ENCODE measurements around the gene HMGCS2. TPM values are rescaled to one million over a fixed set of nuclear protein-coding genes. Genes with fewer than 3 reads are reported as not detected.
A peak's percentile ranks its signal among the peaks of the same experiment; 100 is the strongest.
"Not testable (repeated sequence)": the region's sequence is repeated elsewhere in the genome, so short reads cannot be mapped to it uniquely, and the experiment has no call there.

The HMGCS2 gene
- polyA plus RNA-seq, 3 donors from 2014 or later, result not detected

DNA sequence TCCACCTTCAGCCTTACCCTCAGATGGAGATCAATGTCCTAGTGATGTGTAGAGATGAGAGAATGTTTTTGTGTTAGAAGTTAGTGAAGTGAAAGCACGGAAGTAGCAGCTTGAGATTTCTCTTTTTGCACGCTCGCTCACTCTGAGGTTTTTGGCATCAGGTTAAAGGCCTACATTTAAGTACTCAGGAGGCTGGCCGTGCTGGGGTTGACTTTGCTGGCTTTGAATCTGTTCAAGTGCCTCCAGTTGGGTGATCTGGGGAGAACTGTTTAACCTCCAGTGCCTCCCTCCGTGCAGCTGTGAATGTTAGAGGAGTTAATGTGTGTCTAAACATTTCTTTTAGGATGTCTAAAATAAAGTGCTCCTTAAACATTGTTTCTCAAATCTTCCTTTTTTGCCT lies 43.1 kb downstream of the HMGCS2 start:
- H3K36me3 Mint-ChIP-seq, result no peaks in the 10 kb centered on the region
- no peaks in the 10 kb centered on the region for H3K9me3 Mint-ChIP-seq
- no peak overlapping the region for H3K4me3 Mint-ChIP-seq
- H3K4me1 Mint-ChIP-seq, result no peaks in the 10 kb centered on the region
- peaks cover 0 to 4% (median 2%) of the 10 kb centered on the region in 3 donors for H3K27me3 Mint-ChIP-seq (ENCODE audit: low read depth in 3 of 3)
- no peak overlapping the region for H3K27ac Mint-ChIP-seq
- no peak for DNase-seq

- no peaks in the 10 kb centered on the region for H3K36me3 Mint-ChIP-seq
- H3K4me3 Mint-ChIP-seq, result no peak overlapping the region
- no peak for DNase-seq
- no peaks in the 10 kb centered on the region for H3K4me1 Mint-ChIP-seq
- H3K27me3 Mint-ChIP-seq (ENCODE audit: low read depth in 3 of 3), result peaks cover 0 to 2% (median 2%) of the 10 kb centered on the region in 3 donors
- H3K27ac Mint-ChIP-seq, result no peak overlapping the region
- H3K9me3 Mint-ChIP-seq, result no peaks in the 10 kb centered on the region
These were observed 44.0 kb downstream of the HMGCS2 start for GRCh38 chr1:119724611-119725218.

DNA sequence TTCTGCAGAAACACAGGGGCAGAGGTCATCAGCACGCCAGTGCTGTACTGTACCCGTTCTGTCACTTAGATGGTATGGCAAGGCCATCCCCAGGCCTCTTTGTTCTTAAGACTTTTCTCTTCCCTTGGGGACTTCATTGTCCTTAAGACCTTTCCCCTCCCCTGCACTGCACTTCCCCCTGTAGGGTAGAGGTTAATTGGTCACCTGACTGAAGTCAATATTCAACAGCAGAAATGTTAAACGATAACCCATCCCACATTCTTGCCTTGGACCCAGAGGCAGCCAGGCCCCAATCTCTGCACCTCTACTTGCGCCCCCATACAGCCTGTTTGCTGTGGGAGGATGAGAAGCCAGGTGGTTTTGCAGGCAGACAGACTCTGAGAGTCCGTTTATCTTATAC lies 46.8 kb downstream of the HMGCS2 start:
- no peak overlapping the region for H3K27ac Mint-ChIP-seq
- H3K36me3 Mint-ChIP-seq, result no peaks in the 10 kb centered on the region
- H3K4me1 Mint-ChIP-seq, result no peaks in the 10 kb centered on the region
- peaks cover 0 to 3% (median 2%) of the 10 kb centered on the region in 3 donors for H3K27me3 Mint-ChIP-seq (ENCODE audit: low read depth in 3 of 3)
- no peak overlapping the region for H3K4me3 Mint-ChIP-seq
- no peak for DNase-seq
- no peaks in the 10 kb centered on the region for H3K9me3 Mint-ChIP-seq

DNA sequence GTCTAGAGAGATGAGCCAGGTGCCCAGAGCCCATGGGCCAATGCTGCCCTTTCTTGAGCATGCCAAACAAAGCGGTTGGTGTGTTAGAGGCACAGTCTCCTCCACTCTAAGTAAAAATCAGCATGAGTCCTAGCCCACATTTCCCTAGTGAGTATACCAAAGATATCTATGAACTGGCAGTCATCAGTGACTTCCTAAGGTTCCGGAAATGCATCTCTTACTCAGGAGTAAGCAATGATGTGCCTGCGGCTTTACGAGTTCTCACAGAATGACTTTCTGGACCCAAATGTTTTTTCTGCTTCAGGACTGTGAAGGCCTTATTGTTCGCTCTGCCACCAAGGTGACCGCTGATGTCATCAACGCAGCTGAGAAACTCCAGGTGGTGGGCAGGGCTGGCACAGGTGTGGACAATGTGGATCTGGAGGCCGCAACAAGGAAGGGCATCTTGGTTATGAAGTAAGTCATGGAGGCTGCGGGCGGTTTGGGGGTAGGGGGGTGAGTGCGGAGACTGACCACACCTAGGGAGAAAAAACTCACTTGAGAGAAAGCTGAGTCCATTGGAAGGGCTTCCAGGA lies 47.8 kb downstream of the HMGCS2 start:
- Mint-ChIP-seq H3K36me3 (no peaks in the 10 kb centered on the region), H3K4me1 (no peaks in the 10 kb centered on the region), H3K9me3 (no peaks in the 10 kb centered on the region), H3K27me3 (ENCODE audit: low read depth in 3 of 3) (peaks cover 2 to 3% (median 2%) of the 10 kb centered on the region in 3 donors), H3K4me3 (no peak overlapping the region), H3K27ac (no peak overlapping the region)
- DNase-seq, result no peak

GRCh38 chr1:119718972-119719371 lies 49.7 kb downstream of the HMGCS2 start:
- Mint-ChIP-seq H3K27me3 (ENCODE audit: low read depth in 3 of 3) (peaks cover 2 to 3% (median 2%) of the 10 kb centered on the region in 3 donors), H3K27ac (no peak overlapping the region), H3K9me3 (no peaks in the 10 kb centered on the region)

GRCh38 chr1:119718409-119718808 lies 50.3 kb downstream of the HMGCS2 start:
- Mint-ChIP-seq H3K4me3 (no peak overlapping the region), H3K27ac (no peak overlapping the region), H3K9me3 (no peaks in the 10 kb centered on the region), H3K36me3 (no peaks in the 10 kb centered on the region), H3K4me1 (peaks cover 2% of the 10 kb centered on the region in 2 donors), H3K27me3 (ENCODE audit: low read depth in 3 of 3) (peaks cover under 1 to 5% (median 2%) of the 10 kb centered on the region in 3 donors)
- no peak for DNase-seq

More at GRCh38 chr1:119718972-119719371, 49.7 kb downstream of the HMGCS2 start:
- no peaks in the 10 kb centered on the region for H3K4me1 Mint-ChIP-seq
- DNase-seq, result no peak
- no peaks in the 10 kb centered on the region for H3K36me3 Mint-ChIP-seq
- H3K4me3 Mint-ChIP-seq, result no peak overlapping the region

DNA sequence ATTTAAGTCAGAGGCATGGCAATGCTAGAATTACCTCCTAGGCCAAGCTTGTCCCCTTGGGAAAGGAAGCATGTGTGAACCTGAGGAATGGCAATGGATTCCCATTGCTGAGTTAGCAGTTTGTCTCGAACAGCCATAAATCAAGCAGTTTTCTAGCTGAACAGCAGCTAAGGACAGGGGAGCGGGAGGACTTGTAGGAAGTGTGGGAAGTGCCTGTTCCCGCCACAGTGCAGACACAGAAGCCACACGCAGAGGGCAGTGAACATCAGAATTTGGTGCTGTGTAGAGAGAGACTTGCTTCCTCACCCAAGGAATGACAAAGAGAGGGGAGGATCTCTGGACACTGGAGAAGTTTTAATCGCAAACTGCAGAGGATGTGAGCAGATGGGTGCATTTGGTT lies 53.2 kb downstream of the HMGCS2 start:
- Mint-ChIP-seq H3K36me3 (no peaks in the 10 kb centered on the region), H3K27ac (no peak overlapping the region), H3K4me3 (no peak overlapping the region), H3K27me3 (ENCODE audit: low read depth in 3 of 3) (peaks cover 3 to 16% (median 7%) of the 10 kb centered on the region in 3 donors), H3K4me1 (peaks cover 14 to 17% of the 10 kb centered on the region in 2 donors), H3K9me3 (no peaks in the 10 kb centered on the region)
- no peak for DNase-seq

- DNase-seq, result no peak
- Mint-ChIP-seq H3K27ac (no peak overlapping the region), H3K27me3 (ENCODE audit: low read depth in 3 of 3) (peaks cover 3 to 17% (median 11%) of the 10 kb centered on the region in 3 donors), H3K4me3 (no peak overlapping the region), H3K36me3 (no peaks in the 10 kb centered on the region), H3K4me1 (peaks cover 14 to 17% of the 10 kb centered on the region in 2 donors), H3K9me3 (no peaks in the 10 kb centered on the region)
These were observed 54.1 kb downstream of the HMGCS2 start for GRCh38 chr1:119714583-119714982.

- H3K27me3 Mint-ChIP-seq (ENCODE audit: low read depth in 3 of 3), result peaks cover 3 to 15% (median 13%) of the 10 kb centered on the region in 3 donors
- peak overlapping the region; percentile 18 to 67 (median 49) for H3K4me3 Mint-ChIP-seq
- no peak for DNase-seq
- H3K27ac Mint-ChIP-seq, result no peak overlapping the region
- H3K4me1 Mint-ChIP-seq, result peaks cover 14 to 17% of the 10 kb centered on the region in 2 donors
- no peaks in the 10 kb centered on the region for H3K9me3 Mint-ChIP-seq
- H3K36me3 Mint-ChIP-seq, result no peaks in the 10 kb centered on the region
These were observed 54.8 kb downstream of the HMGCS2 start for GRCh38 chr1:119713749-119714456.

DNA sequence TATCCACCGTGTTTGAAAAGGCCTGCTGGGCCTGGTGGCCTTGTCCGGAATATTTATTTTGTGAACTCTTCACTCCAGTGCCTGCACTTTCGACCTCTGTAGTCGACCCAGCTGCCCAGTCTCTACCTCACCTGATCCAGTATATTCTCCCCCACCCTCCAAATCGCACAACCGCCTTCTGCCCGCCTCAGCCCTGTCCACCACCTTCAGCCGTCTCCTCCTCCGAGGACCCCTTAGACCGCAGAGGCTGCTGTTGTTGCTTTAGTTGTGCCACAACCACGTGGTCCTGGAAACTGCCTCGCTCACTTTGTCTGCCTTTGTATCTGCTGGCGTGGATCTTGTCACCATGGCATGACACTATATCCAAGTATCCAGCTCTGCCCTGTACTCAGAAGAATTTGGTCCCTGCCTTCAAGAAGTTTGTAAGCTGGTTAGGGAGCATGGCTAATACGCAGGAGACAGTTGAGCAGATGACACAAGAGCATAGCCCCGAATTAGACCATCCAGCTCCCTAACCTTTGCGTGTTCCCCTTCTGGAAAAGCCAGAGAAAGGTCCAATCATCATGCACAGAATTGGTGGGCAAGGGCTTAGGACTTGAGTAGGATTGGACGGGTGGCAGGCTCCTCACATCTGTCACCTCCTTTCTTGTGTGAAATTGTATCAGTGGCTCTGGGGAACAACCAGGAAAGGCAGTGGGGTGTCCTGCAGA lies 55.5 kb downstream of the HMGCS2 start:
- peaks cover 14 to 17% of the 10 kb centered on the region in 2 donors for H3K4me1 Mint-ChIP-seq
- H3K27me3 Mint-ChIP-seq (ENCODE audit: low read depth in 3 of 3), result peaks cover 3 to 15% (median 13%) of the 10 kb centered on the region in 3 donors
- no peaks in the 10 kb centered on the region for H3K9me3 Mint-ChIP-seq
- H3K36me3 Mint-ChIP-seq, result no peaks in the 10 kb centered on the region
- DNase-seq, result no peak
- no peak overlapping the region for H3K27ac Mint-ChIP-seq
- peak overlapping the region; percentile 57 to 72 (median 65) for H3K4me3 Mint-ChIP-seq

GRCh38 chr1:119712342-119713038 lies 56.2 kb downstream of the HMGCS2 start:
- H3K36me3 Mint-ChIP-seq, result no peaks in the 10 kb centered on the region
- peaks cover 3 to 15% (median 13%) of the 10 kb centered on the region in 3 donors for H3K27me3 Mint-ChIP-seq (ENCODE audit: low read depth in 3 of 3)
- H3K27ac Mint-ChIP-seq, result no peak overlapping the region
- H3K4me1 Mint-ChIP-seq, result peaks cover 14 to 17% of the 10 kb centered on the region in 2 donors
- DNase-seq, result no peak
- H3K9me3 Mint-ChIP-seq, result no peaks in the 10 kb centered on the region
- H3K4me3 Mint-ChIP-seq, result peak overlapping the region; percentile 77 to 92 (median 87)

- Mint-ChIP-seq H3K36me3 (no peaks in the 10 kb centered on the region), H3K4me3 (peak within 1 kb of the TSS; percentile 77 to 92 (median 87)), H3K27ac (no peak within 1 kb of the TSS), H3K9me3 (no peaks in the 10 kb centered on the region), H3K4me1 (peaks cover 14 to 17% of the 10 kb centered on the region in 2 donors), H3K27me3 (ENCODE audit: low read depth in 3 of 3) (peaks cover 3 to 15% (median 13%) of the 10 kb centered on the region in 3 donors)
- peak in 1 of 3 donors; percentile 1 for DNase-seq
These were observed 56.8 kb downstream of the HMGCS2 start, which contains the start of gene PHGDH for GRCh38 chr1:119711804-119712341. PHGDH (plus strand) TSS chr1:119711934; CDS start chr1:119712023, 89 bp downstream.

GRCh38 chr1:119711356-119711803 lies 57.3 kb downstream of the HMGCS2 start:
- not testable (repeated sequence) for DNase-seq, H3K36me3 Mint-ChIP-seq, H3K9me3 Mint-ChIP-seq, H3K27ac Mint-ChIP-seq
- Mint-ChIP-seq H3K27me3 (ENCODE audit: low read depth in 3 of 3) (peaks cover 3 to 15% (median 12%) of the 10 kb centered on the region in 3 donors), H3K4me1 (peaks cover 14 to 17% of the 10 kb centered on the region in 2 donors), H3K4me3 (peak overlapping the region; percentile 77 to 92 (median 87))

All from immature natural killer cell (primary cell).